ENCODE measurements around the gene RASSF8. TPM values are rescaled to one million over a fixed set of nuclear protein-coding genes. Genes with fewer than 3 reads are reported as not detected.

RASSF8 gene
- total RNA-seq, 2 donors from 2014 or later = 47.9 to 86.6 TPM

DNA sequence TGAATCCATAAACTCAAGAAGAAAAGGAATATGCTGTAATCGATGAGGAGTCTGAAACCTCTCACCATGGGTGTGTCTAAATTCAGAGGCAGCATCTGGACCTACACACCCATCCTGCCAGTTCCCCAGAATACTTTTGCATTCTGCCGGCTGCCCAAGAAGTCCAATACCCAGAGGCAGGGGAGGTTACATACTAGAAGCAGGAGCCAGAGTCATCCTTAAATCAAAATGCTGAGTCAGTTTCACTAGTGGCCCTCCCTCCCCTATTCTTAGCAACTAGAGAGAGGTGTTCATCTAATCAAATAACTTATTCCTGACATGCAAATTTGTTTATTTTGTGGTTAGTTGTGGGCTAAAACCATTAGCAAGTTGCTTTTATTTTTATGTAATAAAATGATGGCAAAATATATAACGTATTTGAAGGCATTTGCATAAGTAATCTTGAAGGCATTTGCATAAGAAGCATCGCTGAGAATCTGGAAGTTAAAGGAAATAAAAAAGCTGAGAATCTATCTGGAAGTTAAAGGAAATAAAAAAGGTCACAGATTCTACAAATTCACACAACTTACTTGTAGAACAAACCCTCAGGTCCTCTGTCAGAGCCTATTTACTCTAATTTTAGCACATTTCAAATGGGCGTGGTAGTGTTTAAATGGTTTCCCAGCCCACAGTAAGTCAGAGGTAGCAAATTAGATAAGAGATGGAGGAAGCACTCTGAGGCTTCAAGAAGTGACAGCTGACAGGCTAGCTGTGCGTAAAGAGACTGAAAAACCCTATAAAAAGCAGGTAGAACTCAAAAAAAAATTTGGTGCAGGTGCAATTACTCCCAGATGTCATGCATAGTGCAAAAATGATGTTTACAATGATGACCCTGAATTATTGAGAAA lies 158.6 kb downstream of the RASSF8 start:
- H3K9me3 ChIP-seq = no peaks in the 10 kb centered on the region
- peak overlapping the region in 1 of 2 donors; percentile 42 for H3K27ac ChIP-seq
- no peak for ATAC-seq (ENCODE audit: insufficient number of reproducible peaks, low FRiP score, low read depth)

DNA sequence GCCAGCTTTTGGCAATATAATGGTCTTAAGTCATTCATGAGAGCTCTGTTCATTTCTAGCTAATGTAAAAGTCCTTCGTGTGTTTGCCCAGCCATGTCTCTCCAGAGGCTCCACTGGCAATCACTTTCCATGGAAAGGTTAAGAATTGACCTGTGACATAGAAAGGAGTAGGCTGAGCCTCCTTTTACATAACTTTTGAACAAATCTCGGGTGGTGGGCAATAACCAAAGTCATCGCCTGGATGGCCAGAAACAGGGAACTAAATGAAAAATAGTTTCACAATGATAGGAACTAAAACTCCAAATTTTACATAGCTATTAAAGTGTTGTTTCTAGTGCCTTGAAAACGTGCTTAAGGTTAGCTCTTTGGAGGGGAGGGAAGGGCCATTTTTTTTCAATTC lies 159.8 kb downstream of the RASSF8 start:
- TF ChIP-seq, protein P1, sequence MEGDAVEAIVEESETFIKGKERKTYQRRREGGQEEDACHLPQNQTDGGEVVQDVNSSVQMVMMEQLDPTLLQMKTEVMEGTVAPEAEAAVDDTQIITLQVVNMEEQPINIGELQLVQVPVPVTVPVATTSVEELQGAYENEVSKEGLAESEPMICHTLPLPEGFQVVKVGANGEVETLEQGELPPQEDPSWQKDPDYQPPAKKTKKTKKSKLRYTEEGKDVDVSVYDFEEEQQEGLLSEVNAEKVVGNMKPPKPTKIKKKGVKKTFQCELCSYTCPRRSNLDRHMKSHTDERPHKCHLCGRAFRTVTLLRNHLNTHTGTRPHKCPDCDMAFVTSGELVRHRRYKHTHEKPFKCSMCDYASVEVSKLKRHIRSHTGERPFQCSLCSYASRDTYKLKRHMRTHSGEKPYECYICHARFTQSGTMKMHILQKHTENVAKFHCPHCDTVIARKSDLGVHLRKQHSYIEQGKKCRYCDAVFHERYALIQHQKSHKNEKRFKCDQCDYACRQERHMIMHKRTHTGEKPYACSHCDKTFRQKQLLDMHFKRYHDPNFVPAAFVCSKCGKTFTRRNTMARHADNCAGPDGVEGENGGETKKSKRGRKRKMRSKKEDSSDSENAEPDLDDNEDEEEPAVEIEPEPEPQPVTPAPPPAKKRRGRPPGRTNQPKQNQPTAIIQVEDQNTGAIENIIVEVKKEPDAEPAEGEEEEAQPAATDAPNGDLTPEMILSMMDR (IDR thresholded peaks at IDR 0.05) = no peak
- no peak overlapping the region for H3K4me3 ChIP-seq
- H3K27ac ChIP-seq = peak overlapping the region in 1 of 2 donors; percentile 6
- no peaks in the 10 kb centered on the region for H3K27me3 ChIP-seq (replicated peaks; ENCODE audit: insufficient read depth)
- no peaks in the 10 kb centered on the region for H3K9me3 ChIP-seq
- no peak for ATAC-seq (ENCODE audit: insufficient number of reproducible peaks, low FRiP score, low read depth)
- DNase-seq (ENCODE audit: low spot score) = no peak
- peaks cover 7 to 51% of the 10 kb centered on the region in 2 donors for H3K4me1 ChIP-seq (ENCODE audit: control insufficient read depth in 1 of 2, low read depth in 2 of 2)
- H3K36me3 ChIP-seq = no peaks in the 10 kb centered on the region

More for the DNA sequence above, 158.6 kb downstream of the RASSF8 start:
- no peak for DNase-seq (ENCODE audit: low spot score)
- Histone ChIP-seq H3K4me1 (ENCODE audit: control insufficient read depth in 1 of 2, low read depth in 2 of 2) (peaks cover 7 to 59% of the 10 kb centered on the region in 2 donors), H3K4me3 (no peak overlapping the region), H3K27me3 (replicated peaks; ENCODE audit: insufficient read depth) (no peaks in the 10 kb centered on the region), H3K36me3 (no peaks in the 10 kb centered on the region)
- TF ChIP-seq, protein P1 (IDR thresholded peaks at IDR 0.05) = no peak

DNA sequence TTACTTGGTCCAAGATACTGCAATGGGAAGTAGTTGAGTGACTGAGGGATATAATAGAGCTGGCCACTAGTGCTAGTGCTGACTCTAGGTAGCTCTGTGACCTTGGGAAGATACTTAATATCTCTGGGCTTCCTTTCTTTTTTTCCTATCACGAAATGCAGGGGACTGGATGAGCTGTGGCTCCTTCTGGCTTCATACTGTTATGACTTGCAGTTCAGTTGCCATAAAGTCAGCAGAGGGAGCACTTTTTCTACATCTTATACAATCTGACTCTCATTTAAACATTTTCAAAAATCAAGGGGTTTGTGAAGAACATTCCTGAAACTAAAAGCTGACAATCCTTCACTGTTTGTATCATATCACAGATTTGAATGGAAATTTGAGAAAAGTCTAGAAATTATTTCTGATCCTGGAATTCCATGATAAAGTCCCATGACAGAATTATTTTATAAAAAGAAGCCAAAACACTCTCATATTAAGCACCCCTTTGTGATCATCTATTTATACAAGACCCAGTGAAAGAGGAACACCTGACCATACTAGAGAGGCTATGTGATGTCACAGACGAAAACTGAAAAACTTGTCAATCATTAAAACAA lies 161.0 kb downstream of the RASSF8 start:
- ATAC-seq (ENCODE audit: insufficient number of reproducible peaks, low FRiP score, low read depth) = no peak
- TF ChIP-seq, protein P1 (IDR thresholded peaks at IDR 0.05) = peak; percentile 48
- H3K27ac ChIP-seq = peak overlapping the region; percentile 53 to 99
- peaks cover 7 to 46% of the 10 kb centered on the region in 2 donors for H3K4me1 ChIP-seq (ENCODE audit: control insufficient read depth in 1 of 2, low read depth in 2 of 2)
- H3K9me3 ChIP-seq = no peaks in the 10 kb centered on the region
- H3K36me3 ChIP-seq = no peaks in the 10 kb centered on the region
- peak overlapping the region; percentile 38 for H3K4me3 ChIP-seq
- no peak for DNase-seq (ENCODE audit: low spot score)
- H3K27me3 ChIP-seq (replicated peaks; ENCODE audit: insufficient read depth) = no peaks in the 10 kb centered on the region

DNA sequence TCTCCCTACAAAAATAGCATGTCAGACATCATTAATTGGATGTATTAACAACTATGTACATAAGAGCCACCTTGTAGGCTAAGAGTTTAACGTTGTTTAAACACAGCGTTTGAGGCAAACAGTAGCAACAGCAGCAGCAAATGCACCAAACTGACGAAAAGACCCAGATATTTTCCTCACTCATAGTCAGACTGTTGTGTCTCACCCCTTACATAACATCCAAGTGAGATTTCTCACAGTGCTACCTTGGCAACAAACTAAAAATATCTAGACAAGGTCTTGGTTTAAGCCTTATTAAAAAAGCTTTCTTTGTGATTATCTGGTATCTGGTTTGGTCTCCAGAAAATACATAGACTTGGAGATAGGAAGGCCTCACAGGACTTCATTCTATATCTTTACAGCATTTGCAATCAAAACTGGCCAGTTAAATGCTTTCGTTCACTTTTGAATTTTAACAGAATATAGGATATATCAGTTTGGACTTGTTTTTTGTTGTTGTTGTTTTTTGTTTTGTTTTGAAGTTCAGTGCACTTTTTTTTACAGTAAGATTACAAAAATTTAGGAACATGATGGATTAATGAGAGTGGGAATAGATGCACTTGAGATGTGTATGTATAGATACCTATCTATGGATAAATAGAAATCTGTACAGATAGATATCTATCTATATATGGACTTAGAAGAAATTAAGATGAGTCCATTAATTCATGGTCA lies 162.2 kb downstream of the RASSF8 start:
- Histone ChIP-seq H3K4me1 (ENCODE audit: control insufficient read depth in 1 of 2, low read depth in 2 of 2) (peaks cover 3 to 35% of the 10 kb centered on the region in 2 donors), H3K36me3 (no peaks in the 10 kb centered on the region), H3K4me3 (peak overlapping the region; percentile 91), H3K9me3 (no peaks in the 10 kb centered on the region), H3K27me3 (replicated peaks; ENCODE audit: insufficient read depth) (no peaks in the 10 kb centered on the region), H3K27ac (peak overlapping the region; percentile 95 to 99)
- TF ChIP-seq, protein P1 (IDR thresholded peaks at IDR 0.05) = no peak
- ATAC-seq (ENCODE audit: insufficient number of reproducible peaks, low FRiP score, low read depth) = no peak
- no peak for DNase-seq (ENCODE audit: low spot score)

All from thoracic aorta (tissue), 2 donors.